NCI-H345 (cell line): ENCODE measurements around the gene TNFRSF4.

Experiments used
- DNase-seq: peaks from one replicate; lab custom pipeline; 2025; lab: John Stamatoyannopoulos, UW

The TNFRSF4 gene

DNA sequence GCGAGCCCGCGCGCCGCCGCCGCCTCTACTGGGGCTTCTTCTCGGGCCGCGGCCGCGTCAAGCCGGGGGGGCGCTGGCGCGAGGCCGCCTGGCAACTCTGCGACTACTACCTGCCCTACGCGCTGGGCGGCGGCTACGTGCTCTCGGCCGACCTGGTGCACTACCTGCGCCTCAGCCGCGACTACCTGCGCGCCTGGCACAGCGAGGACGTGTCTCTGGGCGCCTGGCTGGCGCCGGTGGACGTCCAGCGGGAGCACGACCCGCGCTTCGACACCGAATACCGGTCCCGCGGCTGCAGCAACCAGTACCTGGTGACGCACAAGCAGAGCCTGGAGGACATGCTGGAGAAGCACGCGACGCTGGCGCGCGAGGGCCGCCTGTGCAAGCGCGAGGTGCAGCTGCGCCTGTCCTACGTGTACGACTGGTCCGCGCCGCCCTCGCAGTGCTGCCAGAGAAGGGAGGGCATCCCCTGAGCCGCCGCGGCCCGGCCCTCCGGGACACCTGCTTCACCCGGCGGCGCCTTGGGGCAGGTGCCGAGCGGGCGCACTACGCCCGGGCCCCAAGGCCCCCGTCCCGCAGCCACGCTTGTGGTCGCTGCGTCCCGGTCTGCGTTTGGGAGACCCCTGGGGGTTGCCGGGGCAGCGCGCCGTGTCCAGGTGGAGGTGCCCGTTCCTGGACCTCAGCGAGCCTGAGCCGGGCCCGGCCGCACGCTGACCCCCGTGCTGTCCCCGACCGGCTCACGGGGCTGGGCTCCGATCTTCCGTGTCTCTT lies 19.0 kb upstream of the TNFRSF4 start:
- no peak for DNase-seq

DNA sequence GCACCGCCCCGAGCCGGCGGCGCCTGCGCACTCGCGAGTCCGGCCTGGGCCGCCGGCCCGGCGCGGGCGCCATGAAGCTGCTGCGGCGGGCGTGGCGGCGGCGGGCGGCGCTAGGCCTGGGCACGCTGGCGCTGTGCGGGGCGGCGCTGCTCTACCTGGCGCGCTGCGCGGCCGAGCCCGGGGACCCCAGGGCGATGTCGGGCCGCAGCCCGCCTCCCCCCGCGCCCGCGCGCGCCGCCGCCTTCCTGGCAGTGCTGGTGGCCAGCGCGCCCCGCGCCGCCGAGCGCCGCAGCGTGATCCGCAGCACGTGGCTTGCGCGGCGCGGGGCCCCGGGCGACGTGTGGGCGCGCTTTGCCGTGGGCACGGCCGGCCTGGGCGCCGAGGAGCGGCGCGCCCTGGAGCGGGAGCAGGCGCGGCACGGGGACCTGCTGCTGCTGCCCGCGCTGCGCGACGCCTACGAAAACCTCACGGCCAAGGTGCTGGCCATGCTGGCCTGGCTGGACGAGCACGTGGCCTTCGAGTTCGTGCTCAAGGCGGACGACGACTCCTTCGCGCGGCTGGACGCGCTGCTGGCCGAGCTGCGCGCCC lies 18.3 kb upstream of the TNFRSF4 start, which contains the start of gene B3GALT6:
Gene B3GALT6 (plus strand): TSS at position 30 of the 588 bp plus-strand sequence. CDS start 42 bp downstream, at position 72.
- no peak for DNase-seq

DNA sequence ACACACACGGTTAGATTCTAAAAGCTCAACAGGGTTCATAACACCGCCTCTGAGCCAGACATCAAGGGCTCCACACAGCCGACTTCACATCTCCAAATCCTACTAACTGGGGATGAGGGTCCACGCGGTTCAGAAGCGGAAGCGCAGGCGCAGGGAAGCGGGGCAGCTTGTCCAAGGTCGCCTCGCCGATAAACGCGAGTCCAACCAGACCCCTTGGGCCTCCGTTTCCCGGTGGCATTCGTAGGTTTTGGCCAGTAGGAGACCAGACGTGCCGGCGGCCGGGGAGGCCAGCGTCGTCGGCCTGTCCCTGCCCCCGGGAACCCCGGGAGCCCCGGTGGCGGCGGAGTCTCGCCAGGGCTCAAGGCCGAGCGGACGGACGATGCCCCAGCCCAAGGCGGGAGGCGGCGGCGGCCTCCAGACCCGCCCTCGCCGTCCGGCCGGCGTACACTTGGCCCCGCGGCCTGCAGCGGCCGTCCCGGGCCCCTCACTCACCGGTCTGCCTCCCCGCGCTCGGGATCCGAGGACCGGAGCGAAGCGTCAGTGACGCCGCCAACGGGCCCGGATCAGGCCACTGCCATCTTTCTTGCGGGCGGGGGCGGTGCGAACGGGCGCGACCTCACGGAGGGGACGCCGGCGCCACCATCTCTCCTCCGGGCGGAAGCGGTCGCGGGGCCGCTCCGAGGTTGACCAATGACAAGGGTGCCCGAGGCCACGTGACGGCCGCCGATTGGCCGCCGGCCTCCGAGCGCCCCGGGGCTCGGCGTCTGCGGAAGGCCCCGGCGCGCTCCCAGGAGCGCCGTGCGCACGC lies 17.7 kb upstream of the TNFRSF4 start, which contains the start of gene SDF4:
Gene SDF4 (minus strand): TSS at position 602 of the 808 bp plus-strand sequence. CDS start 3,229 bp downstream, outside the sequence.
- DNase-seq: peak; percentile 97

DNA sequence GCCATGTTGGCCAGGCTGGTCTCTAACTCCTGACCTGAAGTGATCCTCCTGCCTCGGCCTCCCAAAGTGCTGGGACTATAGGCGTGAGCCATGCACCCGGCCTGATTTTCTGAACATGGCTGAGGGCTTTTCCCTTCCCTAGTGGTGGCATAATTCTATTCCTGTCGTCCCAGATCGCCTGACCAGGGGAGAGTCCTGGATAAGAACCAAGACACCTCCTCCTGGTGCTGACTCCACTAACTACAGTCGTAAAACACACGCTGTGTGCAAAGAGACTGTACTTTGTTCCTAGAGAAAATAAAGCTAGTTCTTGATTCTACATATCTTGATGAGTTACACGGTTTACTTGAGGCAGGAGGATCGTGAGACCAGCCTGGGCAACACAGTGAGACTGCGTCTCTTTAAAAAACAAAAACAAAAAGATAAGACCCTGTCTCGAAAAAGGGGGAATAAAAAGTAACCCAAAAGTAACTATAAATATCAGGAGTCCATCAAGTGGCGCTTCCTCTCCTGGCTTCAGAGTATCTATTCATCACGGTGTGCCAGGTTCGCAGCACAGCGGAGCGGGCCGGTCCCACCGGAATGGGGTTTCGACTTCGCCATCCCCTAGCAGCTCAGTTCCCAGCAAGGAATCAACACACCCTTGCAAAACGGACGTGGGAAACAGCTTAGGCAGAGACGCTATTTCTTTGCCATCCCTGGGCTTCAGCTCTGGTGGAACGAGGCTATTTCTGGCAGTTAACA lies 16.9 kb upstream of the TNFRSF4 start:
- DNase-seq: no peak

DNA sequence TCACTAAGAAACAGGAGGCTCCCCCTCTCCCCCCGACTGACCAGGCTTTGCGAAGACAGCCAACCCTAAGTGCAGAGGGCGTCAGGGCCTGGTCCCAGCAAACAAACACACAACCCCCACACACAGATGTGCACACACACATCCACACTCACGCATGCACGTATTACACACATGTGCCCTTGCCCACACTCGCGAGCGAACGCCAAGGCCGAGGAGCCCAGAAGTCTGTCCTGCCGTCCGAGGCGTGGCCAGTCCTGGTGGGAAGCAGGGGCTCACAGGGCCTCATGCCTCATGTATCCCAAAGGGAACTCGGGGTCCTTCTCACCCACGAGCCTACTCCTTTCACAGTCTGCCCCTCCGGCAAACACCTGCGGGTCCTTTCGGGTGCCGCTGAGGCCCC lies 15.8 kb upstream of the TNFRSF4 start:
- DNase-seq: no peak

DNA sequence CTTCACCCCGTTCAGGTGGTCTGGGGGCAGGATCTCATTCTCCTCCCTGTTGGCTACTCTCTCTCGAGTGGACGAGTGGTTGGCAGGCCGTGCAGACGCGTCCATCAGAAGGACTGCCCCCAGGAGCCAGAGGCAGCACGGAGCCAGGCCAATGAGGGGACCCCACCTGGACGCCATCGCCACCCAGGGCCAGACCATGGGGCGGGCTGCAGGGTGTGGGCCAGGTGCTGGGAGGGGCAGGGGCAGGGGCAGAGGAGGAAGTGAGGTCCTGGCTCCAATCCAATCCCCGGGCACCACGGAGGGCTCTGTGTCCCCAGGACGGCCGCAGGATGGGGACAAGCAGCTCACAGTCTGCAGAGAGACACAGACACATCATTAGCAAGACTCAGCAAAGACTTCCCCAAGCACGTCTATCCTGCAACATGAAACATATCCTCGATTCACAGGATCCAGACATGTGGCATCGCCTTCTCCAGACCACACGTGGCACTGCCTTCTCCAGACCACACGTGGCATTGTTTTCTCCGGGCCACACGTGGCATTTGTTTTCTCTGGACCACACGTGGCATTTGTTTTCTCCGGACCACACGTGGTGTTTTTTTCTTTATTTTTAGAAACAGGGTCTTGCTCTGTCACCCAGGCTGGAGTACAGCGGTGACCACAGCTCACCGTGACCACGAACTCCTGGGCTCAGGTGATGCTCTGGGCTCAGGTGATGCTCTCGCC lies 14.8 kb upstream of the TNFRSF4 start:
- no peak for DNase-seq

DNA sequence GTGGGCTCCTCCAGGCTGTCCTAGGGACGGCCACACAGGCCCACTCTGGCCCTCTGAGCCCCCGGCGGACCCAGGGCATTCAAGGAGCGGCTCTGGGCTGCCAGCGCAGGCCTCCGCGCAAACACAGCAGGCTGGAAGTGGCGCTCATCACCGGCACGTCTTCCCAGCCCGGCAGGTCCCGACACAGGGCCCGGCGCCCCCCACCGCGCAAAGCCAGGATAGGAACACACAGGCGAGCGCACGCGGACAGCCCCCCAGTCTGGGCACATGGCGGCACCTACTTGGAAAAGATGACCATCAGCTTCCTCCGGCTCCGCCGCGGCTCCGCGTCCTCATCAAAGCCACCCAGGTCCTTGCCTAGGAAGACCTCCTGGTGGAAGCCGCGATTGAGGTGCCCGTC lies 14.2 kb upstream of the TNFRSF4 start:
- no peak for DNase-seq

DNA sequence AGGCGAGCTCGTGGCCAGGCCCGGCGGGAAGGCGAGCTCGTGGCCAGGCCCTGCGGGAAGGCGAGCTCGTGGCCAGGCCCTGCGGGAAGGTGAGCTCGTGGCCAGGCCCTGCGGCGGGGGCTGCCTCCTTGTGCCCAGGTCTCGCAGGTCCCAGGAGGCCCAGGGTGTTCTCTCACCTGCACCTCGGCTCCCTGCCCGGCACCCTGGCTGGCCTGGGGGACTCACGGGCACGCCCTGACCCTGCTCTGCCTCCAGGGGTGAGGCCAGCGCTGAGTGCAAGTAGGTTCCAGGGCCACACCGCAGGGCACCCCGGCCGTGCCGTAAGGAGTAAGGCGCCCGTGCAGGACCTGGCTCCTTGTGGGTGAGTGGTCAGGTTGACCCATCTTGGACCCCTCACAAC lies 13.4 kb upstream of the TNFRSF4 start:
- DNase-seq: no peak

DNA sequence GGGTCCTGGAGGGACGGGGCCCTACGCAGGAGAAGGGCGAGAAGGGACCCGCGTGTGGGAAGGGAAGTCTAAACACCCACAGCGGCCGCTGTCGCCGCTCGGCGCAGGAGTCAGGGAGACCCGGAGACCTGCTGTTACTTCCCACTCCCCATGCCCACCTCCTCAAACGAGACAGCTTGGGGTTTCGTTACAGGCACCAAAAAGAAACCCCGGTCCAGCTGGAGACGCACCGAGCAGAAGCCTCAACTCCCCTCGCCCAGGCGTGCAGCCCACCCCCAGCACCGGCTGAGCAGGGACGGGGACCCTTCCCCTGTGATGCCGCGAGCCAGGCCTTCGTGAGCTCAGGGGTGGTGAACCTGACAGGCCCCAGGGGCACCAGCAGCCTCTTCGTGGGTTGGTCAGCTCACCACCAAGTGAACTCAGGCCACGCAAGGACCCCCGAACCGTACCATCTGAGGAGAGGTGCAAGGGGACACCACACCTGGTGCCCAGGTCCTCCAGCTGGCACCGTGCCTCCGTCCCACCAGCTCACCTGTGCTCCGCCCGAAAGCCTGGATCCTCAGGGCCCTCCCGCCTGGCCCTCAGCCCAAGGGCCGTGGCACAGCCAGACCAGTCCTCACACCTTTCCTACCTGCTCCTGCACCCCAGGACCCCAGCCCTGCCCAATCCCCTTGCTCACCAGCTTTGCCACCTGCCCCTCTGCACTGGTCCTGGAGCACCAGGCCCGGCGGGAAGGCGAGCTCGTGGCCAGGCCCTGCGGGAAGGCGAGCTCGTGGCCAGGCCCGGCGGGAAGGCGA lies 12.8 kb upstream of the TNFRSF4 start:
- no peak for DNase-seq

DNA sequence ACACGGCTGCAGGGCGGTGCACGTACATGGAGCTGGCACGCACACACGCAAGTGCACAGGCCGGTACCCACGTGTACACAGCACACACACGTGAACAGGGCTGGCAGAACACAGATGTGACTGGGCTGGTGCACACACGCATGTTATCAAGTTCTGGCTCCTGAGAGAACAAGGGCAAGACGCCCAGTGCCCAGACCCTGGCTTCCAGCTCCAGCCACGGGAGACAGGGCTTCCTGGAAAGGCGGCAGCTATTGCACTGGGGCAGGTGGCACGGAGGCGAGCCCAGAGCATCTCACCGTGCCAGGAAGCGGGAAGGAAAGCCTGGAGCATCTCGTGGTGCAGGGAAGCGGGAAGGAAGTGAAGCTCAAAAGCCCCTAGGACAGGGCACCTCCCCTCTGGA lies 12.0 kb upstream of the TNFRSF4 start:
- no peak for DNase-seq

DNA sequence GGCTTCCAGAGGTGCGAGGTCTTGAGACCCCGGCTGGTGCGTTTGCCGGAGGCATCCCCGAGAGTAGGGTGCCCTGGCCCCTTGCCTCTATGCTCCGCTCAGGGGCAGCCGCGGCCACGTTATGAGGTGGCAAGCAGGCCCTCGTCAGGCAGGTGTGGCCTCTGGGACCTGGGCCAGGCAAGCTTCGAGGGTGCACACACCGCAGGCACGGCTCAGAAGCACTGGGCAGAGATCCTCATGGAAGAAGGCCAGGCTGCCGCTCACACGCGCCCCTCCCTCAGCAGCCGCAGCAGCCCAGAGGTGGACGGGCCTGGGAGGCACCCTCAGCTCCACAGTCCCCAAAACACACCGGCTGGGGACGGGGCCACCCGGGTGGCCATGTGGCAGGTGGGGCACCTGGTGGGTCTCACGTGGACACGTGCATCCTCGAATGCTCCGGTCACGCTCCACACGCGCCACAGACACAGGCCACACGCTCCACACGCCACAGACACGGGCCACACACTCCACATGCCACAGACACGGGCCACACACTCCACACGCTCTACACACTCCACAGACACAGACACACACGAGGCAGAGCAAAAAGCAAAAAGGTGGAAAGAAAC lies 11.4 kb upstream of the TNFRSF4 start:
- no peak for DNase-seq

DNA sequence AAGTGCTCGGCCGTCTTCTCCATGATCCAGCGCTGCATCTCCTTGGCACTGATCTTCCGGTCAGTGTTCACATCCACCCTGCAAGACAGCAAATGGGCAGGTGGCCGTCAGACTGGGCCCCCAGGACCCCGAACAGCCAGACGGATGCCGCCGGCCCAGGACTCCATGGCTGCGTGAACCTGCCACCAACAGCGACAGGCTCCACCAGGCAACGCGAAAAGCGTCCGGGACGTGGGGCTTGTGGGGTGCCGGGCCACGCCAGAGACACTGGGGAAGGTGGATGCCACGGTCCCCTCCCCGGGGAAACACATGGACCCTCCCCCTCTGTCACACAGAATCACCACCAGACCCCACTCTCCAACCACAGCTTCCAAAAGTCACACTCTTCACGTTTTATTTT lies 9.9 kb upstream of the TNFRSF4 start:
- no peak for DNase-seq

DNA sequence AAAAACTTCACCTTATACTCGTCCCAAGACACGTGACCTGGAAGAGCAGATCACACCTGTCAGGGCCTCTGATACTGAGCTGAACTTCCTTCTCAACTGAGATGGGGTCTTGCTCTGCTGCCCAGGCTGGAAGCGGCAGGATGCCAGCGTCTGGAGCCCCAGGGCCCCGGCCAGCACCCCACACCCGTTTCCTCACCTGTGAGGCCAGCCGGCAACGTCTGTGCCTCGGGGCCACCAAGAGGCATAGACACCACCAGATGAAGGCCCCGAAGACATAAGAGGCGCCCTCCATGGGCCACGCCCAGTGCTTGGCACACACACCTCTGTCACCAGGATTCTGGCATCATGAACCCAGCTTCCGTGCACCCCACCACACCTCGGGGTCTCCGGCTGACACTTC lies 9.4 kb upstream of the TNFRSF4 start:
- DNase-seq: no peak

DNA sequence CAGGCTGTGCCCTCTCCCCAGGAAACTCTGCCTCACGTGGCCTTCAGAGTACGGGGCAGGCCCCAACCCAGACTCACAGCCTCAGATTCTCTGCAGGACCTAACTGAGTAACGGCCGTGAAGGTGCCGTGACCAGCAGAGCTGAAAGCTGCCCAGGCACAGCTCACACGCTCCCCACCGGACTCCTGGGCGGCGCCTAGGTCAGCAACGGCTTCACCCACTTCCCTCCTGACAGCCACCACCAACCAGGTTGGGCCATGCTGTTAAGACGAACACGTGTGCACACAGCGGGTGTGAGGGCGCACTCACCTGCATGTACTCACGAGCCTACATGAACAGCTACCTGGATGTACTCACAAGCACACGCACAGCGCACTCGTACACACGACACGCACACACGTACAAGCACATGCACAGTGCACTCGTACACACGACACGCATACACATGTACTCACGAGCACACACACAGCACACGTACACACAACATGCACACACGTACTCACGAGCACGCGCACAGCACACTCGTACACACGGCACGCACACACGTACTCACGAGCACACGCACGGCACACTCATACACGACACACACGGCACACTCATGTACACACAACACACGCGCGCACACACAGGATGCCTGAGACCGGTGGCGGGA lies 8.7 kb upstream of the TNFRSF4 start:
- no peak for DNase-seq

DNA sequence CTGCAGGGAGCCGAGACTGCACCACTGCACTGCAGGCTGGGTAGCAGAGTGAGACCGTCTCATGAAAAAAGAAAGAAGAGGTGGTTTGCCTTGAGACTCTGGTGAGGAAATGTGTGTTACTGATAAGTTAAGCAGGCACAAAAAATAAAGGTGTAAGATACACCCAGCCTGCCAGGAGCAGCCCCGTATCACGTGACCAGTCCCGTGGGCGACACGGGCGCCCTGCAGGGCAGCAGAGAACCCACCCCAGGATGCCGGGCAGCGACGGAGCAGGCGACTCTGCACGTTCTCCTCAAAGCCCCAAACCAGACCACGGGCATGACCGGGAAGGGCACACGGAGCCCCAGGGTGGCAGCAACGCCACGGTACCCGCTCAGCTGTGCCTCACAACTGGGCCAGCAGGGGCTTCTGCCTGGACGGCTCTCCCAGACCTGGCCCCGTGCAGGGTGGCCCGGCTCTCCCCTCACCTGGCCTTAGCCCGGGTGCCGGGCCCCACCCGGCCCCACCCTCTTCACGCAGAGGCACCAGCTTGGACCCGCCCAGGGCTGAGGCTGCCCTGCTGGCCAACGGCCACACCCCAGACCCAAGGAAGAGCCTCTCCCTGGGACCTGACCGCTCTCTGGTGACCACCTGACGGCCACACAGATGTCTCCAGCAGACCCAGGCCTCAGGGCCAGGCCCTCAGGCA lies 8.1 kb upstream of the TNFRSF4 start:
- no peak for DNase-seq

DNA sequence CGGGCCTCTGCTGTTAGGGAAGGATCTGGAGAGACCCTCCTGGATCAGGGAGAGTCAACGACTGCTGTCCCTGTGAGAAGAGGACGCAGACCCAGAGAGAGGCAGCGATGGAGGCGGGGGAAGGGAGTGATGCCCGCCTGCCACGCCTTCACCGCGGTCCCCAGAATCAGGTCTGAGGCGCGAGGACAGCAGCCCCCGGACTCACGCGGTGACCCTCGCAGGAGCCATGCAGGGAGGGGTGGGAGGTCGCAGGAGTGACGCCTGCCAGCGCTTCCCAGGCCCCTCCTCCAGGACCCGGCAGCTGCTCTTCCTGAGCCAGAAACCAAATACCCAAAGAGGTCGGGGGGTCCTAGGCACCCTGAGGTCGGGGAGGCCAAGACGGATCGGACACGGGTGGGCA lies 6.2 kb upstream of the TNFRSF4 start:
- no peak for DNase-seq

DNA sequence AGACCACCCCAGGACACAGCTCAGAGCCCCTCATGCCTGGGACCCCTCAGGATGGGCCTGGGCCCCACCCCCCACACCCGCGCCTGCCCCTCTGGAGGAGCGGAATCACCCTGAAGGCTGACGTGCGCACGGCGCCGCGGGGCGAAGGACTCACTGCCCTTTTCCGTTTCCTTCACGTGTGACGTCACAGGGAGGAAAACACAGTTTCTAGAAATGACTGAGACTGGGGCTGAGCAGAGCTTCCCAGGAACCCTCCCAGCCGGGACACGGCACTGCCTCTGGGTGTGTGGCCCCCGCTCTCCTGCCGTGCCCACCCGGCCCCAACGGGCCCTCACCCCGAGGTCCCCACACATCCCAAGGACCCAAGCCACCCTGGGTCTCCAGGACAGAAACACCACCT lies 5.4 kb upstream of the TNFRSF4 start:
- no peak for DNase-seq

DNA sequence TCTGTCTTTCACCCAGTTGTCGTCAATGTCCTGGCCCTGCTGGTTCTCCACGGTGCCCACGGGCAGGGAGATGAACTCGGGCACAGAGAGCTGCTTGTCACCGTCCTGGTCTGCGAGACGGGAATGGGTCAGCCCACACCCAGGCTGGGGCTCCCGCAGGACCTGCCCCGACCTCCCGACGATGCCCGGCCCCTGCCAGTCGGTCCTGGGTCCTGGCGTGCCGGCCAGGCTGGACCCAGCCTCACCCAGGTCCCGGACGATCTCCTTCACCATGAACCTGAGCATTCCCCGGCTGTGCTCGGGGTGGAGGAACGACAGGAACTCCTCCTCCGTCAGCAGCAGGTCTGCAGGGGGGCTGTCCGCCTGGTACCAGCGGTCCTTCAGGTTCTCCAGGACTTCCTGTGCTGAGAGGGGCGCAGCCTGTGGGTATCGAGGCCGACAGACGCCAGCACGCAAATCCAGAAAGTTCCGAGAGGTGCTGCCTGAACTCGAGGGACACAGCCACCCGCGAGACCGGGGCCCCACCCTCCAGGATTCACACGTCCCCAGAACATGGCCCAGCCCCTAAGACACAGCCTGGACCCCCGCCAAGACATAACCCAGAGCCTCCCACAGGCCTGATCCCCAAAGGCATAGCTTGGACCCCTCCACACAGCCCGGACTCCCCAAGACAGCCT lies 4.7 kb upstream of the TNFRSF4 start:
- no peak for DNase-seq
